H1 (cell line): ENCODE measurements around the gene TPO. TPM values are rescaled to one million over a fixed set of nuclear protein-coding genes. Genes with fewer than 3 reads are reported as not detected.
A peak's percentile ranks its signal among the peaks of the same experiment; 100 is the strongest.
"Not testable (repeated sequence)": the region's sequence is repeated elsewhere in the genome, so short reads cannot be mapped to it uniquely, and the experiment has no call there.

Experiments used
- CTCF ChIA-PET: fragments of 300-600 bp; sonication (Branson Sonifier 250); formaldehyde crosslinking; loops from one replicate; lab custom pipeline; 2021; ENCODE audit not compliant: partially characterized antibody; lab: Charles Lee
- POLR2A ChIA-PET: fragments of 300-600 bp; sonication (Branson Sonifier 250); formaldehyde crosslinking; loops from one replicate; lab custom pipeline; 2021; ENCODE audit warnings: inconsistent platforms; ENCODE audit not compliant: partially characterized antibody; lab: Charles Lee
- DNase-seq, 2 experiments: peaks; one replicate each; pipeline versions ENCODE4 v3.0.0 to v3.0.0-alpha.2; 2010 to 2022; ENCODE audit warnings: low spot score in 2 of 2, low read depth in 1 of 2, mixed read lengths in 1 of 2
- FAIRE-seq: peaks from 2 replicates; lab custom pipeline; 2011; peaks lifted over from hg19 to GRCh38; lab: Jason Lieb, UNC
- H2AFZ ChIP-seq: 2 replicates; pipeline ENCODE4 v1.8.1; 2012; ENCODE audit warnings: low read length, inconsistent platforms
- H2AK5ac ChIP-seq: 2 replicates; pipeline ENCODE4 v1.6.1; 2013; ENCODE audit warnings: low read depth, low read length
- H2BK120ac ChIP-seq: replicated peaks from 2 replicates; pipeline ENCODE3; 2013; ENCODE audit warnings: low read depth, low read length, inconsistent platforms
- H2BK12ac ChIP-seq: 2 replicates; pipeline ENCODE4 v1.6.1; 2013; ENCODE audit warnings: low read depth, low read length
- H2BK15ac ChIP-seq: 2 replicates; pipeline ENCODE4 v1.6.1; 2013; ENCODE audit warnings: low read length
- H2BK20ac ChIP-seq: 2 replicates; pipeline ENCODE4 v1.6.1; 2013; ENCODE audit warnings: low read length
- H2BK5ac ChIP-seq: 2 replicates; pipeline ENCODE4 v1.6.1; 2013; ENCODE audit warnings: low read depth, low read length
- H3K14ac ChIP-seq: 2 replicates; pipeline ENCODE4 v1.6.1; 2013; ENCODE audit warnings: inconsistent platforms; ENCODE audit not compliant: insufficient read length
- H3K18ac ChIP-seq: 2 replicates; pipeline ENCODE4 v1.6.1; 2013; ENCODE audit warnings: low read length; ENCODE audit errors: extremely low read depth
- H3K23ac ChIP-seq: 2 replicates; pipeline ENCODE4 v1.6.1; 2013; ENCODE audit warnings: inconsistent platforms; ENCODE audit not compliant: insufficient read length
- H3K23me2 ChIP-seq: 2 replicates; pipeline ENCODE4 v1.6.1; 2013; ENCODE audit warnings: low read depth, low read length
- H3K27ac ChIP-seq: 2 replicates; pipeline ENCODE4 v1.6.1; 2011; ENCODE audit warnings: low read depth, low read length, inconsistent platforms
- H3K27me3 ChIP-seq, 4 experiments: replicated peaks in 1 of 4; 1 replicate in 1 of 4; 2 replicates in 3 of 4; pipeline versions ENCODE4 v1.6.1 to v1.8.1; 2011 to 2013; ENCODE audit warnings: low read length in 3 of 4, mild to moderate bottlenecking in 3 of 4, inconsistent platforms in 2 of 4, mixed read lengths in 2 of 4, moderate library complexity in 1 of 4; ENCODE audit not compliant: control insufficient read depth in 3 of 4, insufficient read depth in 3 of 4; ENCODE audit errors: extremely low read depth in 1 of 4
- H3K36me3 ChIP-seq, 4 experiments: 2 replicates each; pipeline versions ENCODE4 v1.6.1 to v1.8.1; 2011 to 2013; ENCODE audit warnings: mild to moderate bottlenecking in 4 of 4, low read length in 3 of 4, moderate library complexity in 2 of 4, control low read depth in 1 of 4, inconsistent platforms in 1 of 4; ENCODE audit not compliant: insufficient read depth in 4 of 4, control insufficient read depth in 2 of 4
- H3K4ac ChIP-seq: replicated peaks from 2 replicates; pipeline ENCODE3; 2013; ENCODE audit warnings: low read length, low read depth, mixed read lengths, inconsistent platforms; ENCODE audit not compliant: insufficient read length
- H3K4me1 ChIP-seq, 4 experiments: replicated peaks in 1 of 4; 1 replicate in 1 of 4; 2 replicates in 3 of 4; pipeline versions ENCODE4 v1.6.1 to v1.8.1; 2011 to 2013; ENCODE audit warnings: low read length in 3 of 4, inconsistent platforms in 2 of 4, mixed read lengths in 1 of 4; ENCODE audit not compliant: insufficient read depth in 4 of 4, control insufficient read depth in 3 of 4
- H3K4me2 ChIP-seq, 2 experiments: 2 replicates each; pipeline versions ENCODE4 v1.6.1 to v1.8.1; 2011 to 2013; ENCODE audit warnings: low read depth in 2 of 2, low read length in 2 of 2, control low read depth in 1 of 2, inconsistent platforms in 1 of 2, mild to moderate bottlenecking in 1 of 2; ENCODE audit not compliant: insufficient read depth in 1 of 2
- H3K4me3 ChIP-seq, 4 experiments: fragments of 200-600, 300-600 bp in 1 of 4; sonication (generic), shearing (Covaris generic), sonication (Bioruptor Twin) in 1 of 4; 2 replicates each; pipeline versions ENCODE4 v1.5.1 to v1.8.1; 2011 to 2016; ENCODE audit warnings: low read length in 4 of 4, low read depth in 3 of 4, control low read depth in 2 of 4, inconsistent platforms in 2 of 4, mild to moderate bottlenecking in 2 of 4, mixed read lengths in 1 of 4, moderate library complexity in 1 of 4; ENCODE audit not compliant: insufficient read depth in 2 of 4; ENCODE audit errors: extremely low read depth in 1 of 4
- H3K56ac ChIP-seq: replicated peaks from 2 replicates; pipeline ENCODE3; 2013; ENCODE audit warnings: low read depth, mild to moderate bottlenecking, mixed read lengths, low read length, inconsistent platforms; ENCODE audit not compliant: insufficient read length
- H3K79me1 ChIP-seq: 2 replicates; pipeline ENCODE4 v1.6.1; 2013; ENCODE audit warnings: low read depth, low read length, control low read depth
- H3K79me2 ChIP-seq, 2 experiments: 2 replicates each; pipeline versions ENCODE4 v1.6.1 to v1.8.1; 2012 to 2013; ENCODE audit warnings: low read length in 2 of 2, mild to moderate bottlenecking in 2 of 2, inconsistent platforms in 1 of 2; ENCODE audit not compliant: insufficient read depth in 2 of 2, control insufficient read depth in 1 of 2
- H3K9ac ChIP-seq, 4 experiments: replicated peaks in 1 of 4; 1 replicate in 1 of 4; 2 replicates in 3 of 4; pipeline versions ENCODE4 v1.6.1 to v1.8.1; 2011 to 2013; ENCODE audit warnings: low read depth in 3 of 4, low read length in 3 of 4, control low read depth in 2 of 4, mild to moderate bottlenecking in 2 of 4, moderate library complexity in 2 of 4, inconsistent platforms in 1 of 4; ENCODE audit errors: extremely low read depth in 1 of 4
- H3K9me3 ChIP-seq, 2 experiments: 2 replicates each; pipeline versions ENCODE4 v1.6.1 to v1.8.1; 2012 to 2013; ENCODE audit warnings: mild to moderate bottlenecking in 2 of 2, moderate library complexity in 2 of 2, control low read depth in 1 of 2, inconsistent platforms in 1 of 2, low read depth in 1 of 2, low read length in 1 of 2, mixed read lengths in 1 of 2; ENCODE audit not compliant: insufficient read depth in 2 of 2
- H4K20me1 ChIP-seq, 2 experiments: replicated peaks in 1 of 2; 2 replicates each; pipeline versions ENCODE3 to v1.8.1; 2011 to 2013; ENCODE audit warnings: inconsistent platforms in 2 of 2, low read length in 2 of 2, mild to moderate bottlenecking in 1 of 2; ENCODE audit not compliant: insufficient read depth in 2 of 2, control insufficient read depth in 1 of 2
- H4K5ac ChIP-seq: 2 replicates; pipeline ENCODE4 v1.6.1; 2013; ENCODE audit warnings: low read length, low read depth, mixed read lengths, inconsistent platforms; ENCODE audit not compliant: insufficient read length
- H4K8ac ChIP-seq: 2 replicates; pipeline ENCODE4 v1.8.0; 2013; ENCODE audit warnings: mild to moderate bottlenecking, moderate library complexity, low read length, inconsistent platforms; ENCODE audit not compliant: insufficient read depth; ENCODE audit errors: extremely low read depth
- H4K91ac ChIP-seq: replicated peaks from 2 replicates; pipeline ENCODE3; 2013; ENCODE audit warnings: low read length, mixed read lengths, inconsistent platforms; ENCODE audit not compliant: insufficient read length
- NANOG ChIP-seq: IDR thresholded peaks from 2 replicates; pipeline ENCODE4 v1.6.1; 2011; ENCODE audit warnings: low read length, low read depth, mild to moderate bottlenecking, inconsistent platforms; ENCODE audit not compliant: insufficient read depth, poor library complexity, severe bottlenecking
- POLR2AphosphoS5 ChIP-seq: IDR thresholded peaks from 2 replicates; pipeline ENCODE4 v1.6.1; 2011; ENCODE audit warnings: low read depth, low read length
- SP1 ChIP-seq: IDR thresholded peaks from 2 replicates; pipeline ENCODE4 v1.6.1; 2011; ENCODE audit warnings: low read depth, low read length
- TCF12 ChIP-seq: IDR thresholded peaks from 2 replicates; pipeline ENCODE4 v1.6.1; 2011; ENCODE audit warnings: low read depth, mild to moderate bottlenecking, low read length
- WGBS, 2 experiments: shearing (Covaris generic) in 1 of 2; methylation state at CpG; one replicate each; pipeline versions ENCODE4 v1.1.6 to v1.1.7; 2013 to 2015; ENCODE audit warnings: low lambda C conversion rate in 2 of 2, mixed read lengths in 2 of 2, inconsistent platforms in 1 of 2, low coverage in 1 of 2, missing lambda C conversion rate in 1 of 2; ENCODE audit not compliant: insufficient replicate concordance in 2 of 2, insufficient coverage in 1 of 2, insufficient read length in 1 of 2; ENCODE audit errors: extremely low coverage in 1 of 2, missing lambda C conversion rate in 1 of 2; 5-methylcytosine and 5-hydroxymethylcytosine counted together
- polyA plus RNA-seq, 7 experiments: library from polyadenylated mRNA; depleted of rRNA in 3 of 7; stranded (reverse) in 5 of 7; unstranded in 2 of 7; fragments of >200 nt in 5 of 7; fragments of 200-250 nt in 2 of 7; gene quantifications; 1 replicate in 5 of 7; 2 replicates in 1 of 7; 4 replicates in 1 of 7; pipeline versions ENCODE4 v1.2.1 to v1.2.3, GENCODE V29; 2011 to 2013; ENCODE audit warnings: missing spikeins in 2 of 7, mixed read lengths in 2 of 7
- total RNA-seq: library from RNA; stranded (reverse); fragmentation: NEBNext Ultra II Directional; extraction: Animal tissue kit (Norgen Biotek cat#: 25700); gene quantifications from 2 replicates; pipeline ENCODE4 v1.2.1, GENCODE V29; 2021

The TPO gene
- total and polyA plus RNA-seq, 2 of the 8 experiments (the other 6 are each of a cell fraction or from before 2014, with no cell fraction given), result not detected

GRCh38 chr2:1387954-1388725, 25.1 kb upstream of the TPO start:
- H3K56ac ChIP-seq, H4K5ac ChIP-seq, H3K79me2 ChIP-seq, H3K14ac ChIP-seq, H3K18ac ChIP-seq, H3K4me1 ChIP-seq, H2BK15ac ChIP-seq, H3K23ac ChIP-seq, H3K9me3 ChIP-seq, H2BK12ac ChIP-seq, H2BK20ac ChIP-seq, H4K8ac ChIP-seq, H4K20me1 ChIP-seq, H3K27ac ChIP-seq, H3K79me1 ChIP-seq: not testable (repeated sequence)
- POLR2A ChIA-PET, result interaction anchor here (1.0 to 1.3 kb wide), 2 partner anchors 10 to 237 kb away, joined by 3 read pairs; no protein-coding TSS in a partner anchor
- peak in 1 of 2 experiments; percentile 74 for DNase-seq
- peak overlapping the region; percentile 45 to 62 for H3K4me2 ChIP-seq
- peak; percentile 77 for TF ChIP-seq POLR2AphosphoS5
- TF ChIP-seq SP1, result 0 out of 2 replicates have a peak, but pooled peaks have one; percentile 23
- 0 out of 2 replicates have a peak, but pooled peaks have one; percentile 31 for TF ChIP-seq TCF12
- TF ChIP-seq NANOG, result peak; percentile 48
- TF ChIP-seq, all 59 proteins: peak for 4; not testable (repeated sequence) for 55
- not testable (repeated sequence) for H2AK5ac ChIP-seq, H2BK120ac ChIP-seq, H2BK5ac ChIP-seq, H3K4ac ChIP-seq, H3K9ac ChIP-seq, H4K91ac ChIP-seq, H3K27me3 ChIP-seq, FAIRE-seq, H3K23me2 ChIP-seq, H3K36me3 ChIP-seq
- Histone ChIP-seq H2AFZ (peak overlapping the region; percentile 91), H3K4me3 (peak overlapping the region in 3 of 4 experiments; percentile 10 to 45 (median 17); a peak in 4 of 8 replicates)
- 35% methylated on average over 16 of the region's 18 CpGs; no CpG with 5 or more reads in 1 of the 2 experiments for WGBS, 2 experiments
- CTCF ChIA-PET, result interaction anchor here (0.7 kb wide), 1 partner anchor 87 kb away, joined by 3 read pairs; no protein-coding TSS in a partner anchor
